HEK293 (cell line): ENCODE data around the gene VWA3A.

Source experiments
- CTCF ChIA-PET: fragments of 350-600 bp; formaldehyde crosslinking; extraction: SDS; loops from one replicate; lab custom pipeline; 2021; ENCODE audit warnings: antibody characterized with exemption; lab: Yijun Ruan, JAX
- POLR2A ChIA-PET: fragments of 300-600 bp; formaldehyde crosslinking; extraction: SDS; loops from one replicate; lab custom pipeline; 2020; ENCODE audit warnings: antibody characterized with exemption, inconsistent platforms; lab: Yijun Ruan, JAX
- H3K27ac ChIP-seq: fragments of 200-500 bp; sonication (Bioruptor generic); 2 replicates; pipeline ENCODE4 v1.5.1; 2014; ENCODE audit warnings: low read depth, low read length, control low read depth, inconsistent platforms; ENCODE audit errors: extremely low read depth
- H3K36me3 ChIP-seq, 2 experiments: fragments of 200-500 bp in 1 of 2; sonication (Bioruptor generic) in 1 of 2; 1 replicate in 1 of 2; 2 replicates in 1 of 2; pipeline ENCODE4 v1.5.1; 2014 to 2017; ENCODE audit warnings: inconsistent platforms in 2 of 2, low read length in 2 of 2; ENCODE audit not compliant: control insufficient read depth in 2 of 2, insufficient read depth in 1 of 2
- H3K4me1 ChIP-seq: fragments of 200-500 bp; sonication (Bioruptor generic); 2 replicates; pipeline ENCODE4 v1.5.1; 2014; ENCODE audit warnings: mild to moderate bottlenecking, low read length, inconsistent platforms; ENCODE audit not compliant: control insufficient read depth, insufficient read depth
- H3K4me3 ChIP-seq: 2 replicates; pipeline ENCODE4 v1.5.1; 2011; ENCODE audit warnings: low read depth, mild to moderate bottlenecking, control low read depth, low read length, moderate library complexity
- H3K9me3 ChIP-seq: fragments of 200-500 bp; sonication (Bioruptor generic); 2 replicates; pipeline ENCODE4 v1.5.1; 2014; ENCODE audit warnings: low read depth, low read length, inconsistent platforms; ENCODE audit not compliant: control insufficient read depth, insufficient read depth
- FEZF1 ChIP-seq: fragments of 450-650 bp; formaldehyde crosslinking; IDR thresholded peaks from 2 replicates; pipeline ENCODE4 v1.5.1; 2016; ENCODE audit warnings: missing biosample characterization, missing genetic modification characterization
- GLIS2 ChIP-seq: fragments of 450-650 bp; formaldehyde crosslinking; IDR thresholded peaks from 2 replicates; pipeline ENCODE4 v1.5.1; 2016; ENCODE audit warnings: missing biosample characterization, missing genetic modification characterization
- MZF1 ChIP-seq: fragments of 450-650 bp; formaldehyde crosslinking; IDR thresholded peaks from 2 replicates; pipeline ENCODE4 v1.5.1; 2017; ENCODE audit warnings: missing biosample characterization, missing genetic modification characterization, borderline replicate concordance
- SALL2 ChIP-seq: fragments of 450-650 bp; formaldehyde crosslinking; IDR thresholded peaks from 2 replicates; pipeline ENCODE4 v1.5.0; 2017; ENCODE audit warnings: missing biosample characterization, mild to moderate bottlenecking, missing genetic modification characterization, borderline replicate concordance
- SP3 ChIP-seq: fragments of 450-650 bp; formaldehyde crosslinking; IDR thresholded peaks from 2 replicates; pipeline ENCODE4 v1.5.1; 2016; ENCODE audit warnings: missing biosample characterization, missing genetic modification characterization
- ZBTB48 ChIP-seq: fragments of 450-650 bp; formaldehyde crosslinking; IDR thresholded peaks from 2 replicates; pipeline ENCODE4 v1.5.1; 2016; ENCODE audit warnings: missing biosample characterization, missing genetic modification characterization
- ZBTB8A ChIP-seq: fragments of 450-650 bp; formaldehyde crosslinking; IDR thresholded peaks from 2 replicates; pipeline ENCODE4 v1.5.1; 2016; ENCODE audit warnings: missing biosample characterization, missing genetic modification characterization
- ZNF146 ChIP-seq: fragments of 450-650 bp; formaldehyde crosslinking; IDR thresholded peaks from 2 replicates; pipeline ENCODE4 v1.5.1; 2016; ENCODE audit warnings: missing biosample characterization, missing genetic modification characterization
- ZNF175 ChIP-seq: fragments of 450-650 bp; formaldehyde crosslinking; IDR thresholded peaks from 2 replicates; pipeline ENCODE4 v1.5.1; 2016; ENCODE audit warnings: missing biosample characterization, missing genetic modification characterization
- ZNF184 ChIP-seq: fragments of 450-650 bp; IDR thresholded peaks from 2 replicates; pipeline ENCODE4 v1.5.1; 2018; ENCODE audit warnings: missing biosample characterization, mild to moderate bottlenecking, missing genetic modification characterization
- ZNF324 ChIP-seq: fragments of 450-650 bp; formaldehyde crosslinking; IDR thresholded peaks from 2 replicates; pipeline ENCODE4 v1.5.1; 2016; ENCODE audit warnings: missing biosample characterization, missing genetic modification characterization
- ZNF549 ChIP-seq: fragments of 450-650 bp; IDR thresholded peaks from 2 replicates; pipeline ENCODE4 v1.5.1; 2018; ENCODE audit warnings: missing biosample characterization, missing genetic modification characterization, mild to moderate bottlenecking, inconsistent platforms, moderate library complexity
- ZNF629 ChIP-seq: fragments of 450-650 bp; formaldehyde crosslinking; IDR thresholded peaks from 2 replicates; pipeline ENCODE4 v1.5.1; 2017; ENCODE audit warnings: missing biosample characterization, missing genetic modification characterization
- ZNF654 ChIP-seq: fragments of 450-650 bp; formaldehyde crosslinking; IDR thresholded peaks from 2 replicates; pipeline ENCODE4 v1.5.1; 2016; ENCODE audit warnings: low read depth, missing biosample characterization, missing genetic modification characterization
- ZNF664 ChIP-seq: fragments of 450-650 bp; formaldehyde crosslinking; IDR thresholded peaks from 2 replicates; pipeline ENCODE4 v1.5.1; 2016; ENCODE audit warnings: missing biosample characterization, missing genetic modification characterization
- ZNF768 ChIP-seq: fragments of 450-650 bp; formaldehyde crosslinking; IDR thresholded peaks from 2 replicates; pipeline ENCODE4 v1.5.1; 2018; ENCODE audit warnings: missing biosample characterization, mild to moderate bottlenecking, missing genetic modification characterization
- TF ChIP-seq, protein P1 (sequence below): fragments of 450-650 bp; formaldehyde crosslinking; IDR thresholded peaks from 2 replicates; pipeline ENCODE4 v1.5.1; 2016; ENCODE audit warnings: missing biosample characterization, missing genetic modification characterization
- TF ChIP-seq, protein P2 (sequence below): fragments of 450-650 bp; formaldehyde crosslinking; IDR thresholded peaks from 2 replicates; pipeline ENCODE4 v1.5.1; 2016; ENCODE audit warnings: missing biosample characterization, missing genetic modification characterization
- TF ChIP-seq, protein P3 (sequence below): fragments of 450-650 bp; formaldehyde crosslinking; IDR thresholded peaks from 2 replicates; pipeline ENCODE4 v1.5.1; 2016; ENCODE audit warnings: missing biosample characterization, missing genetic modification characterization
- TF ChIP-seq, protein P4 (sequence below): fragments of 450-650 bp; formaldehyde crosslinking; IDR thresholded peaks from 2 replicates; pipeline ENCODE4 v1.5.1; 2016; ENCODE audit warnings: missing biosample characterization, missing genetic modification characterization

VWA3A gene

DNA sequence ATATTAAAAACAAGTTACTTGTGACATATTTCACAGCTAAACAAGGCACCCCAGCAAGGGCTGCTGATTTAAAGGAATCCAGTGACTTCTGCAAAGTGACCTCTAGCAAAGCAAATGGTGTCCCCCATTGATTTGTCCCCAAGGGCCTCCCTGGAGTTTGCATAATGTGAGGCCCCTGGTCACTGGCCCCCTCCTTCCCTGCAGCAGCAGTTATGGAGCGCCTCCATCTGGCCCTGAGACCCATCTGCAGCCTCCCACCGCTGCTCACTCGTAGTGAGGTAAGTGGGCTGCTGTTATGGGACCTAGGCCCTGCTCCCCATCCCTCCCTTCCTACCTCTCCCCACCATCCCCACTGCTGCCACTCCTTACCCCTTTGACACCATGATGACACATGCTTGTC lies 94.2 kb downstream of the VWA3A start:
- H3K27ac ChIP-seq: no peak overlapping the region
- POLR2A ChIA-PET: interaction anchor here (0.7 kb wide), 1 partner anchor 62 kb away, joined by 5 read pairs; no protein-coding TSS in a partner anchor
- no peaks in the 10 kb centered on the region for H3K36me3 ChIP-seq
- H3K4me1 ChIP-seq: peaks cover 2% of the 10 kb centered on the region; the same call in 1 of the 2 replicates
- H3K4me3 ChIP-seq: no peak overlapping the region
- CTCF ChIA-PET: interaction anchor here (0.6 to 5.0 kb wide), 12 partner anchors 33 to 477 kb away, joined by 3 to 60 read pairs (median 4); no protein-coding TSS in a partner anchor
- TF ChIP-seq, protein P1, sequence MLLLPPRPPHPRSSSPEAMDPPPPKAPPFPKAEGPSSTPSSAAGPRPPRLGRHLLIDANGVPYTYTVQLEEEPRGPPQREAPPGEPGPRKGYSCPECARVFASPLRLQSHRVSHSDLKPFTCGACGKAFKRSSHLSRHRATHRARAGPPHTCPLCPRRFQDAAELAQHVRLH: 0 out of 2 replicates have a peak, but pooled peaks have one; percentile 26
- TF ChIP-seq SP3 (tag by site-specific recombination) (no peak), ZNF654 (peak; percentile 48)
- TF ChIP-seq, protein P2, sequence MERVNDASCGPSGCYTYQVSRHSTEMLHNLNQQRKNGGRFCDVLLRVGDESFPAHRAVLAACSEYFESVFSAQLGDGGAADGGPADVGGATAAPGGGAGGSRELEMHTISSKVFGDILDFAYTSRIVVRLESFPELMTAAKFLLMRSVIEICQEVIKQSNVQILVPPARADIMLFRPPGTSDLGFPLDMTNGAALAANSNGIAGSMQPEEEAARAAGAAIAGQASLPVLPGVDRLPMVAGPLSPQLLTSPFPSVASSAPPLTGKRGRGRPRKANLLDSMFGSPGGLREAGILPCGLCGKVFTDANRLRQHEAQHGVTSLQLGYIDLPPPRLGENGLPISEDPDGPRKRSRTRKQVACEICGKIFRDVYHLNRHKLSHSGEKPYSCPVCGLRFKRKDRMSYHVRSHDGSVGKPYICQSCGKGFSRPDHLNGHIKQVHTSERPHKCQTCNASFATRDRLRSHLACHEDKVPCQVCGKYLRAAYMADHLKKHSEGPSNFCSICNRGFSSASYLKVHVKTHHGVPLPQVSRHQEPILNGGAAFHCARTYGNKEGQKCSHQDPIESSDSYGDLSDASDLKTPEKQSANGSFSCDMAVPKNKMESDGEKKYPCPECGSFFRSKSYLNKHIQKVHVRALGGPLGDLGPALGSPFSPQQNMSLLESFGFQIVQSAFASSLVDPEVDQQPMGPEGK (tag by site-specific recombination): 0 out of 2 replicates have a peak, but pooled peaks have one; percentile 16
- no peaks in the 10 kb centered on the region for H3K9me3 ChIP-seq

DNA sequence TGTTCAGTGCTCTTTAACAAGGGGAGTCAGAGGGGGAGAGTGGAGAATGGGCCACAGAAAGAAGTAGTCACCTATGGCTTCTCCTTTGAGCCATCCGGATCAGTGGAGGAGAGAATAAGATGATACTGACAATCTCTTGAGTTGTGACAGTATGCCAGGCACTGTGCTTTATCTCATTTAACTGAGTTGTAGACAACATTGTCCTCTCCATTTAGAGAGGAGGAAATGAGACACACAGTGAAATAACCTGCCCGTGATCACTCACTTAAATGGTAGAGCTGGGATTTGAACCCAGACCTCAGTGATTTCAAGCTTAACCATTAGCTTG lies 95.9 kb downstream of the VWA3A start:
- peak; percentile 94 for TF ChIP-seq ZNF664 (tag by site-specific recombination)
- TF ChIP-seq SALL2 (tag by site-specific recombination): no peak
- Histone ChIP-seq H3K27ac (no peak overlapping the region), H3K4me3 (no peak overlapping the region), H3K4me1 (peaks cover 6% of the 10 kb centered on the region), H3K36me3 (no peaks in the 10 kb centered on the region), H3K9me3 (no peaks in the 10 kb centered on the region)
- CTCF ChIA-PET: interaction anchor here (0.6 to 5.0 kb wide), 42 partner anchors 8 to 531 kb away, joined by 3 to 66 read pairs (median 5); partner anchors contain the start of genes MOSMO and PDZD9
- POLR2A ChIA-PET: interaction anchor here (0.6 to 0.7 kb wide), 2 partner anchors 186 to 188 kb away, joined by 4 to 5 read pairs; no protein-coding TSS in a partner anchor

DNA sequence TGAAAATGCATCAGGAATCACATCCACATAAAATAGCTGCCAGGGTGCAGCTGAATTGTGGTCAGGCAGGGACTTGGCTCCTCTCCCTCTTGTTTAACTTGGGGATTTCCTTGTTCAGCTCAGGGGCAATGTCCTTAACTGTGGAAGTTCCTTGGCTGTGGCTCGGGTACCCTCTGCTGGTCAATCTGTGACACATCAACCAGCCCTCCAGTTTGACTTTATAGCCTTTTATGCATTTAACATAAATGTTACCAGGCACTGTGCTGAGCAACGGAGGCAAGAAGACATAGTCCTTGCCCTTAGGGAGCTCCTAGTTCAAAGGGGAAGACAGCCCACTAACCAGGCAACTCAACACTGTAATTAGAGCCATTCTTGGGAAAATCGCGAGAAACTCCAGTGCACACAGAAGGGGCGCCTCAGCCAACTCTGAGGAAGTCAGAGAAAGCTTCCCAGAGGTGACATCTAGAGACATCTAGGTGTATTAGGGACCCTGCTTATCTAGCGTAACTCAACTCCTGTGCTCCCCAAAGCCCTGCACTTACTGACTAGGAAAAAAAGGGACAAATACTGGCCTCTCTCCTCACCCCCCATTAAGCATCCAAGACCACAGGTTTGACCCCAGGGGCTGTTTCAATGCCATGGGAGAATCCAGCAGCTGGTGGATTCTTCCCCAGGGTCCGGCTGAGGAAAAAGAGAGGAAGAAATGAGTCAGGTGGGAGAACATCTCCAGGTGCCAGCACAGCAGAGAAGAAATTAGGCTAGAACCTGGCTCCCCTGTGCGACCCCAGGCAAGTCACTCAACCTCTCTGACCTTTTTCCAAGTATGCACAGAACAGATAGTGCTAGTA lies 96.5 kb downstream of the VWA3A start:
- Histone ChIP-seq H3K9me3 (no peaks in the 10 kb centered on the region), H3K36me3 (no peaks in the 10 kb centered on the region), H3K4me1 (peaks cover 6% of the 10 kb centered on the region), H3K27ac (no peak overlapping the region), H3K4me3 (no peak overlapping the region)
- CTCF ChIA-PET: interaction anchor here (0.6 to 5.0 kb wide), 48 partner anchors 9 to 532 kb away, joined by 3 to 66 read pairs (median 5); partner anchors contain the start of genes MOSMO, PDZD9 and UQCRC2
- POLR2A ChIA-PET: interaction anchor here (0.6 to 1.4 kb wide), 5 partner anchors 177 to 201 kb away, joined by 3 to 5 read pairs (median 4); no protein-coding TSS in a partner anchor
- TF ChIP-seq, protein P3, sequence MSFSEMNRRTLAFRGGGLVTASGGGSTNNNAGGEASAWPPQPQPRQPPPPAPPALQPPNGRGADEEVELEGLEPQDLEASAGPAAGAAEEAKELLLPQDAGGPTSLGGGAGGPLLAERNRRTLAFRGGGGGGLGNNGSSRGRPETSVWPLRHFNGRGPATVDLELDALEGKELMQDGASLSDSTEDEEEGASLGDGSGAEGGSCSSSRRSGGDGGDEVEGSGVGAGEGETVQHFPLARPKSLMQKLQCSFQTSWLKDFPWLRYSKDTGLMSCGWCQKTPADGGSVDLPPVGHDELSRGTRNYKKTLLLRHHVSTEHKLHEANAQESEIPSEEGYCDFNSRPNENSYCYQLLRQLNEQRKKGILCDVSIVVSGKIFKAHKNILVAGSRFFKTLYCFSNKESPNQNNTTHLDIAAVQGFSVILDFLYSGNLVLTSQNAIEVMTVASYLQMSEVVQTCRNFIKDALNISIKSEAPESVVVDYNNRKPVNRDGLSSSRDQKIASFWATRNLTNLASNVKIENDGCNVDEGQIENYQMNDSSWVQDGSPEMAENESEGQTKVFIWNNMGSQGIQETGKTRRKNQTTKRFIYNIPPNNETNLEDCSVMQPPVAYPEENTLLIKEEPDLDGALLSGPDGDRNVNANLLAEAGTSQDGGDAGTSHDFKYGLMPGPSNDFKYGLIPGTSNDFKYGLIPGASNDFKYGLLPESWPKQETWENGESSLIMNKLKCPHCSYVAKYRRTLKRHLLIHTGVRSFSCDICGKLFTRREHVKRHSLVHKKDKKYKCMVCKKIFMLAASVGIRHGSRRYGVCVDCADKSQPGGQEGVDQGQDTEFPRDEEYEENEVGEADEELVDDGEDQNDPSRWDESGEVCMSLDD (tag by site-specific recombination): no peak
- TF ChIP-seq, protein P1: no peak
- no peak for TF ChIP-seq FEZF1 (tag by site-specific recombination)
- 0 out of 2 replicates have a peak, but pooled peaks have one; percentile 17 for TF ChIP-seq ZNF629 (tag by site-specific recombination)
- no peak for TF ChIP-seq ZNF184 (tag by site-specific recombination)
- TF ChIP-seq ZBTB48 (tag by site-specific recombination): peak; percentile 82
- TF ChIP-seq ZNF175 (tag by site-specific recombination): no peak
- no peak for TF ChIP-seq ZNF324 (tag by site-specific recombination)
- TF ChIP-seq GLIS2 (tag by site-specific recombination): no peak
- TF ChIP-seq, protein P4, sequence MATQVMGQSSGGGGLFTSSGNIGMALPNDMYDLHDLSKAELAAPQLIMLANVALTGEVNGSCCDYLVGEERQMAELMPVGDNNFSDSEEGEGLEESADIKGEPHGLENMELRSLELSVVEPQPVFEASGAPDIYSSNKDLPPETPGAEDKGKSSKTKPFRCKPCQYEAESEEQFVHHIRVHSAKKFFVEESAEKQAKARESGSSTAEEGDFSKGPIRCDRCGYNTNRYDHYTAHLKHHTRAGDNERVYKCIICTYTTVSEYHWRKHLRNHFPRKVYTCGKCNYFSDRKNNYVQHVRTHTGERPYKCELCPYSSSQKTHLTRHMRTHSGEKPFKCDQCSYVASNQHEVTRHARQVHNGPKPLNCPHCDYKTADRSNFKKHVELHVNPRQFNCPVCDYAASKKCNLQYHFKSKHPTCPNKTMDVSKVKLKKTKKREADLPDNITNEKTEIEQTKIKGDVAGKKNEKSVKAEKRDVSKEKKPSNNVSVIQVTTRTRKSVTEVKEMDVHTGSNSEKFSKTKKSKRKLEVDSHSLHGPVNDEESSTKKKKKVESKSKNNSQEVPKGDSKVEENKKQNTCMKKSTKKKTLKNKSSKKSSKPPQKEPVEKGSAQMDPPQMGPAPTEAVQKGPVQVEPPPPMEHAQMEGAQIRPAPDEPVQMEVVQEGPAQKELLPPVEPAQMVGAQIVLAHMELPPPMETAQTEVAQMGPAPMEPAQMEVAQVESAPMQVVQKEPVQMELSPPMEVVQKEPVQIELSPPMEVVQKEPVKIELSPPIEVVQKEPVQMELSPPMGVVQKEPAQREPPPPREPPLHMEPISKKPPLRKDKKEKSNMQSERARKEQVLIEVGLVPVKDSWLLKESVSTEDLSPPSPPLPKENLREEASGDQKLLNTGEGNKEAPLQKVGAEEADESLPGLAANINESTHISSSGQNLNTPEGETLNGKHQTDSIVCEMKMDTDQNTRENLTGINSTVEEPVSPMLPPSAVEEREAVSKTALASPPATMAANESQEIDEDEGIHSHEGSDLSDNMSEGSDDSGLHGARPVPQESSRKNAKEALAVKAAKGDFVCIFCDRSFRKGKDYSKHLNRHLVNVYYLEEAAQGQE (tag by site-specific recombination): no peak
- TF ChIP-seq ZNF768 (tag by site-specific recombination): 0 out of 2 replicates have a peak, but pooled peaks have one; percentile 68
- TF ChIP-seq ZBTB8A (tag by site-specific recombination): no peak
- peak; percentile 97 for TF ChIP-seq MZF1 (tag by site-specific recombination)
- TF ChIP-seq ZNF146 (tag by site-specific recombination): no peak
- TF ChIP-seq ZNF549 (tag by site-specific recombination): no peak
